Gastroesophageal sphincter (tissue), 4 donors: ENCODE measurements around the gene NCOA3. TPM values are rescaled to one million over a fixed set of nuclear protein-coding genes. Genes with fewer than 3 reads are reported as not detected.

Source experiments
- ATAC-seq: fragments of 150-250 bp; one replicate; pipeline ENCODE4 v1.9.1; 2016; ENCODE audit warnings: mild to moderate bottlenecking, moderate library complexity
- H3K27ac ChIP-seq, 4 donors: fragments of 200-600 bp; sonication (generic) in 3 of 4; 1 replicate in 3 of 4; 2 replicates in 1 of 4; pipeline ENCODE4 v1.5.1; 2016 to 2019
- H3K27me3 ChIP-seq: fragments of 200-600 bp; sonication (generic); one replicate; pipeline ENCODE4 v1.5.1; 2019
- H3K36me3 ChIP-seq, 2 donors: fragments of 200-600 bp; sonication (generic); one replicate each; pipeline ENCODE4 v1.5.1; 2019; ENCODE audit warnings: control low read depth in 1 of 2
- H3K4me1 ChIP-seq, 3 donors: fragments of 200-600 bp; sonication (generic); 1 replicate in 2 of 3; 2 replicates in 1 of 3; pipeline ENCODE4 v1.5.1; 2016 to 2019; ENCODE audit warnings: control low read depth in 2 of 3
- H3K4me3 ChIP-seq, 2 donors: fragments of 200-600 bp; sonication (generic); one replicate each; pipeline ENCODE4 v1.5.1; 2019; ENCODE audit warnings: mild to moderate bottlenecking in 1 of 2, moderate library complexity in 1 of 2
- H3K9me3 ChIP-seq, 3 donors: fragments of 200-600 bp; sonication (generic); one replicate each; pipeline ENCODE4 v1.5.1; 2017 to 2019; ENCODE audit warnings: control low read depth in 2 of 3
- CTCF ChIP-seq, 4 experiments: fragments of 200-600 bp in 2 of 4; fragments of 450-650 bp in 2 of 4; sonication (generic) in 1 of 4; IDR thresholded peaks; one replicate each; pipeline ENCODE4 v1.5.1; 2017 to 2019; ENCODE audit warnings: antibody characterized with exemption in 4 of 4, mild to moderate bottlenecking in 2 of 4, moderate library complexity in 2 of 4
- EP300 ChIP-seq: sonication (generic); formaldehyde crosslinking; IDR thresholded peaks from one replicate; pipeline ENCODE4 v1.6.1; 2017; ENCODE audit warnings: antibody characterized with exemption, mild to moderate bottlenecking
- POLR2A ChIP-seq, 2 donors: fragments of 450-650 bp; IDR thresholded peaks; one replicate each; pipeline ENCODE4 v1.6.1; 2017; ENCODE audit warnings: antibody characterized with exemption in 2 of 2, mild to moderate bottlenecking in 2 of 2, moderate library complexity in 1 of 2
- POLR2AphosphoS5 ChIP-seq: sonication (generic); formaldehyde crosslinking; IDR thresholded peaks from one replicate; pipeline ENCODE4 v1.6.1; 2017; ENCODE audit warnings: antibody characterized with exemption
- WGBS, 2 donors: methylation state at CpG; one replicate each; pipeline ENCODE4 v1.1.5; 2018; ENCODE audit warnings: low coverage in 1 of 2; 5-methylcytosine and 5-hydroxymethylcytosine counted together
- total RNA-seq, 4 donors: library from RNA; depleted of rRNA; stranded (reverse); fragments of >200 nt; gene quantifications; one replicate each; pipeline ENCODE4 v1.1.0, GENCODE V29; 2016

The NCOA3 gene
- total RNA-seq, 4 donors from 2014 or later, result 28.8 to 44.5 (median 37.6) TPM

- ATAC-seq, result peak; percentile 19
- Histone ChIP-seq H3K36me3 (no peaks in the 10 kb centered on the region), H3K9me3 (no peaks in the 10 kb centered on the region), H3K27me3 (no peaks in the 10 kb centered on the region), H3K27ac (no peak overlapping the region), H3K4me3 (no peak overlapping the region), H3K4me1 (peaks cover 14 to 93% (median 27%) of the 10 kb centered on the region in 3 donors)
- TF ChIP-seq POLR2AphosphoS5, result no peak
- WGBS, 2 donors, result 76 to 88% methylated on average over 3 to 4 of the region's 4 CpGs
Observed at GRCh38 chr20:47561603-47562583, 60.2 kb downstream of the NCOA3 start.

GRCh38 chr20:47566269-47566668 lies 64.6 kb downstream of the NCOA3 start:
- WGBS, 2 donors, result 97 to 100% methylated on average over 4 to 5 of the region's 5 CpGs
- H3K4me1 ChIP-seq, result peaks cover 3 to 72% (median 25%) of the 10 kb centered on the region in 3 donors
- peaks cover 0 to 4% (median 0%) of the 10 kb centered on the region in 3 donors for H3K9me3 ChIP-seq
- no peak overlapping the region for H3K27ac ChIP-seq
- no peak for ATAC-seq
- peaks cover 0 to 2% of the 10 kb centered on the region in 2 donors for H3K36me3 ChIP-seq
- no peaks in the 10 kb centered on the region for H3K27me3 ChIP-seq
- no peak overlapping the region for H3K4me3 ChIP-seq
- TF ChIP-seq POLR2A (IDR thresholded peaks at IDR 0.05), result no peak
- TF ChIP-seq CTCF (IDR thresholded peaks at IDR 0.05), result no peak
- no peak for TF ChIP-seq EP300
- no peak for TF ChIP-seq POLR2AphosphoS5

GRCh38 chr20:47568019-47568418 lies 66.3 kb downstream of the NCOA3 start:
- Histone ChIP-seq H3K4me1 (peaks cover 3 to 58% (median 20%) of the 10 kb centered on the region in 3 donors), H3K4me3 (no peak overlapping the region), H3K9me3 (peaks cover 0 to 13% (median 0%) of the 10 kb centered on the region in 3 donors), H3K27me3 (no peaks in the 10 kb centered on the region), H3K36me3 (peaks cover 0 to 8% of the 10 kb centered on the region in 2 donors), H3K27ac (peak overlapping the region in 3 of 4 donors; percentile 68 to 75 (median 72))
- TF ChIP-seq POLR2AphosphoS5 (peak; percentile 88), CTCF (IDR thresholded peaks at IDR 0.05) (no peak)
- 0% methylated on average over 2 of the region's 2 CpGs for WGBS, 2 donors
- ATAC-seq, result peak; percentile 63

GRCh38 chr20:47568837-47569410 lies 67.2 kb downstream of the NCOA3 start:
- peak overlapping the region in 2 of 4 donors; percentile 72 to 75 for H3K27ac ChIP-seq
- H3K4me3 ChIP-seq, result no peak overlapping the region
- no peak for ATAC-seq
- WGBS, 2 donors, result 93 to 98% methylated on average over 4 of the region's 6 CpGs
- H3K27me3 ChIP-seq, result no peaks in the 10 kb centered on the region
- H3K36me3 ChIP-seq, result peaks cover 0 to 8% of the 10 kb centered on the region in 2 donors
- H3K9me3 ChIP-seq, result peaks cover 0 to 13% (median 0%) of the 10 kb centered on the region in 3 donors
- peaks cover 3 to 58% (median 20%) of the 10 kb centered on the region in 3 donors for H3K4me1 ChIP-seq
- TF ChIP-seq POLR2A (IDR thresholded peaks at IDR 0.05), result no peak
- no peak for TF ChIP-seq POLR2AphosphoS5
- no peak for TF ChIP-seq CTCF (IDR thresholded peaks at IDR 0.05)
- no peak for TF ChIP-seq EP300

- H3K4me3 ChIP-seq, result no peak overlapping the region
- no peak for TF ChIP-seq EP300
- no peak for TF ChIP-seq CTCF (IDR thresholded peaks at IDR 0.05)
- no peak for TF ChIP-seq POLR2A (IDR thresholded peaks at IDR 0.05)
- TF ChIP-seq POLR2AphosphoS5, result no peak
- peaks cover 7 to 60% (median 20%) of the 10 kb centered on the region in 3 donors for H3K4me1 ChIP-seq
- H3K36me3 ChIP-seq, result peaks cover 0 to 8% of the 10 kb centered on the region in 2 donors
- peaks cover 0 to 13% (median 0%) of the 10 kb centered on the region in 3 donors for H3K9me3 ChIP-seq
- H3K27ac ChIP-seq, result no peak overlapping the region
- WGBS, 2 donors, result 100% methylated on average over 2 of the region's 2 CpGs; no CpG with 5 or more reads in 1 of the 2 donors
- no peak for ATAC-seq
- no peaks in the 10 kb centered on the region for H3K27me3 ChIP-seq
Observed at GRCh38 chr20:47571426-47571825, 69.7 kb downstream of the NCOA3 start.
